Stimulated activated CD4-positive, alpha-beta T cell treated with anti-CD3 and anti-CD28 coated beads, Interleukin-2, amount 100 ng/mL, for 48 hours (primary cell): ENCODE measurements around the gene RFXANK.
"Not testable (repeated sequence)": the region's sequence is repeated elsewhere in the genome, so short reads cannot be mapped to it uniquely, and the experiment has no call there.

Source experiments
- DNase-seq, 2 donors: peaks; one replicate each; pipeline ENCODE4 v3.0.0-alpha.2; 2020

Gene RFXANK

GRCh38 chr19:19170053-19170872, 21.8 kb upstream of the RFXANK start, which contains the start of gene MEF2B:
Gene MEF2B, minus strand, starts transcription at chr19:19170263. Its CDS starts 19,528 bp downstream, at chr19:19150735.
- peak; percentile 72 to 76 for DNase-seq

DNA sequence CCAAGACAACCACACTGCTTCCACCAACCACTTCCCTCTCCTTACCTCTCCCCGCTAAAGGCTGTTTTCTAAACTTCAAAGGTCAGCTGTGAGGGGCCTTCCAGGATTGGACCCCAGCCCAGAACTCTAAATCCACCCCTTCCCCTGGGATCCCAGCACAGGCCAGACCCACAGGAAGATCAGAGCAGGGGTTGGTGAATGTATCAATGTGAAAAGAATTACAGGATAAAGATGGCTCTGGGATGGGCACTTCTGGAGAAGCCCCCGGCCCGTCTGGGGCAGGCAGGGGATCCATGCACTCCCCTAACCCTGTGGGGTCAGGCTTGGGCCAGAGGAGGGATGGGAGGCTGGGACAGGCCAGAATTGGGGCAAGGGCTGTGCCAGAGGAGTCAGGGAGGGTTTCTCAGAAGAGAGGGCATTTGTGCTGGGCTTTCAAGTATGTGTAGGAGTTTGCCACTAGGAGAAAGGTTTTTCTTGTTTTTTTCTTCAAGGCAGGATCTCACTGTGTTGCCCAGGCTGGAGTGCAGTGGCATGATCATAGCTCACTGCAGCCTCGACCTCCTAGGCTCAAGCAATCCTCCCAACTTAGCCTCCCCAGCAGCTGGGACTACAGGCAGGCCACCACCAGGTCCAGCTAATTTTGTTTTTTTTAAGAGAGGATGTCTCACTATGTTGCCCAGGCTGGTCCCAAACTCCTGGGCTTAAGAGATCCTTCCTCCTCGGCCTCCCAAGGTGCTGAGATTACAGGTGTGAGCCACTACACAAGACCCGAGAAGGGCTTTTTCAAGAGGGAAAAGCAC, 21.0 kb upstream of the RFXANK start:
- DNase-seq, result no peak

GRCh38 chr19:19171821-19172532, 20.1 kb upstream of the RFXANK start:
- DNase-seq, result no peak

DNA sequence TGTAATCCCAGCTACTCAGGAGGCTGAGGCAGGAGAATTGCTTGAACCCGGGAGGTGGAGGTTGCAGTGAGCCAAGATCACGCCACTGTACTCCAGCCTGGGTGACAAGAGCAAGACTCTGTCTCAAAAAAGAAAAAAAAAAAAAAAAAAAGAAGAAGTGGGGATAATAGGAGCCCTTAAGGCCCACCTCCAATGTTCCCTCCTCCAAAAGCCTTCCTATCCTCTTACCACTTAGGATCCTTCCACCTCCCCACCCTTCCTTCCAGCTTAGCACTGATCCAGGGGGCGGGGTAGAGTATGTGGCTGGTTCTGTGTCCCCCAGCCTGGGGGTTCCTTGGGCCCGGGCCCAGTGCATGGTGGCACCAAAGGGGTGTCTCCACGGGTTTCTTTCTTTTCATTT, 18.8 kb upstream of the RFXANK start:
- DNase-seq, result not testable (repeated sequence)

GRCh38 chr19:19176950-19177349, 15.1 kb upstream of the RFXANK start:
- DNase-seq, result no peak

DNA sequence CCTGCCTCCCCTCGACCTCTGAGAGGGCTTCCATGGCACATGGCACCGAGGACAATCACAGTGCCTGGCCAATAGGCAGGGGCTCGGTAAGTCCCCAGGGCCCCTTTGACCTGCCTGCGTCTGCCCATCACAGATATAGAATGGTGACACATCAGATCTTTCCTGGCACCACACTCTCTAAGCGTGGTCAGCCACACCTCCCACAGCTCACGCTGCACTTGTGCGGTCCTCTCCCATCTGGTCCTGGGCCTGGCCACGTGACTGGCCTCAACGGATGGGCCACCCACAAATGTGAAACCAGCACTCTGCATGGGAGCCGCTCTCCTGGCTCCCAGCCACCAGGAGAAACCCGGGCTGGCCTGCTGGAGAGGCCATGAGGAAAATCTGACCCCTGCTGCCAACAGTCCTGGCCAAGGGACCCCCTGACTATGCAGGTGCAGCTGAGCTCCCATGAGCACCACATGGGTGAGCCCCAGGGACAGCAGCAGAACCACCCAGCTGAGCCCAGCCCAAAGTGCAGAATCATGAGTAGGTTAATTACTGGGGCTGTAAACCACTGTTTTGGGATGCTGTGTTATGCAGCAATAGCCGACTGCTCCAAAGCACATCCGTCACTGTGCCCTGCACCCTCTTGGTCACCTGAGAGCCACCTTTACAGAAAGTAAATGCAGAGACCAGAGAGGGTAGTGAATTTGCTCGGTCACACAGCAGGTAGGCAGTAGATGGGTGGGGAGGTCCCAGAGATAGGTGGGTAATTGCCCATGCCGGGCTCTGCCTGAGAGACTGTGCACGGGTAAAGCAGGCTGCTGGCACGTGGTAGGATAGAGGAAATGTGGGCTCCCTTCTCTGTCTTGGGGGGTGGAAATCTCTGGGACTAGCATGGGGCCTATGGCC, 12.3 kb upstream of the RFXANK start:
- no peak for DNase-seq

GRCh38 chr19:19181488-19181998, 10.5 kb upstream of the RFXANK start:
- DNase-seq, result no peak

- peak; percentile 66 to 68 for DNase-seq
Observed at GRCh38 chr19:19185853-19186740, 6.0 kb upstream of the RFXANK start.

DNA sequence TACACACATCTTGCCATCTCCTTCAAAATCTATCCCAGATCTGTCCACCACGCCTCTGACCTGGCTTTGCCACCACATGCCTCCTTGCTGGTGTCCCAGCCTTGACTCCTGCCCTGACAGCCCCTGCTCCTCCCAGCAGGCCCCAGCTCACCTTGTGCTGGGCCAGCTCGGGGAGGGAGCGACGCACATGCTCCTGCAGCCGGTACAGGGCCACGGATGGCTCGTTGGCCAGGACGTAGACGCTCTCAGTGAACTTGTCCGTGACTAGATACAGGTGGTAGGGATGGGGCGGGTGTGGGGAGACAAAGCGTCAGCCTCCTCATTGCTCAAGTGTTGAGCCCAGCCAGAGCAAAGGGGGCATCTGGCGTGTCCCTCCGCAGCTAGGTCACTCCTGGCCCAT, 5.3 kb upstream of the RFXANK start:
- DNase-seq, result no peak

DNA sequence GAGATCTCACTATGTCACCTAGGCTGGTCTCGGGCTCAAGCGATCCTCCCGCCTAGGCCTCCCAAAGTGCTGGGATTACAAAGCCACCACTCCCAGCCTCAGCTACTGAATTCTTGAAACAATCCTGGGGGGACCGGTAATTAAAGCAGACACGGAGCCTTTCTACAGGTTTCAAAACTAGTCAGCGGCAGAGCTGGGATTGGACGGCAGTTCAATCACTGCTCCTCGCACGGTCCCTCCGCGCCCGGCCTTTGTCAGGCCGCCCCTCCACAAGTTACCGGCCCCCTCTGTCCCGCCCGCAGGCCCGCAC, 335 bp upstream of the RFXANK start:
- no peak for DNase-seq

GRCh38 chr19:19192910-19193423, 909 bp downstream of the RFXANK start:
- DNase-seq, result no peak

DNA sequence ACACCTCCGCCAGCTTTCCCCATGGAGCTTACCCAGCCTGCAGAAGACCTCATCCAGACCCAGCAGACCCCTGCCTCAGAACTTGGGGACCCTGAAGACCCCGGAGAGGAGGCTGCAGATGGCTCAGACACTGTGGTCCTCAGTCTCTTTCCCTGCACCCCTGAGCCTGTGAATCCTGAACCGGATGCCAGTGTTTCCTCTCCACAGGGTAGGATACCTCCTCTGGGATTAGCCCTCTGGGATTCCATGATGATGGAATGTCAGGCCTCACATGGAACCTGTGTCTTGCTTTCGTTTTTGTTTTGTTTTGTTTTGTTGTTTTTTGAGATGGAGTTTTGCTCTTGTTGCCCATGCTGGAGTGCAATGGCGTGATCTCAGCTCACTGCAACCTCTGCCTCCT, 1.9 kb downstream of the RFXANK start:
- DNase-seq, result no peak

- DNase-seq, result no peak
Observed at GRCh38 chr19:19201697-19202630, 9.9 kb downstream of the RFXANK start.

DNA sequence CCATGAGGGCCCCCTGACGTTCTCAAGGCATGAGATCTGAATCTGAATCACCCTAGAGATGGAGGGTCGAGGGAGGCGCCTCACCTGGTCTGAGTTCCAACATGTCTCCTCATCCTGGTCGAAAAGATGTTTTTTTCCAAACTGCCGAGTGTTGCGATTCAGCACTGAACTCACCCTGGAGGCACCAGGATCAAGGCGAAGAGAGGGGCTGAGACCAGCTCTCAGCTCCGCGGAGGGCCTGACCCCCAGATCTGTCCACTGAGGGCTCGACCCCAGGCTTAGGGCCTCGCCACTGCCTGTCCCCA, 10.6 kb downstream of the RFXANK start:
- no peak for DNase-seq

DNA sequence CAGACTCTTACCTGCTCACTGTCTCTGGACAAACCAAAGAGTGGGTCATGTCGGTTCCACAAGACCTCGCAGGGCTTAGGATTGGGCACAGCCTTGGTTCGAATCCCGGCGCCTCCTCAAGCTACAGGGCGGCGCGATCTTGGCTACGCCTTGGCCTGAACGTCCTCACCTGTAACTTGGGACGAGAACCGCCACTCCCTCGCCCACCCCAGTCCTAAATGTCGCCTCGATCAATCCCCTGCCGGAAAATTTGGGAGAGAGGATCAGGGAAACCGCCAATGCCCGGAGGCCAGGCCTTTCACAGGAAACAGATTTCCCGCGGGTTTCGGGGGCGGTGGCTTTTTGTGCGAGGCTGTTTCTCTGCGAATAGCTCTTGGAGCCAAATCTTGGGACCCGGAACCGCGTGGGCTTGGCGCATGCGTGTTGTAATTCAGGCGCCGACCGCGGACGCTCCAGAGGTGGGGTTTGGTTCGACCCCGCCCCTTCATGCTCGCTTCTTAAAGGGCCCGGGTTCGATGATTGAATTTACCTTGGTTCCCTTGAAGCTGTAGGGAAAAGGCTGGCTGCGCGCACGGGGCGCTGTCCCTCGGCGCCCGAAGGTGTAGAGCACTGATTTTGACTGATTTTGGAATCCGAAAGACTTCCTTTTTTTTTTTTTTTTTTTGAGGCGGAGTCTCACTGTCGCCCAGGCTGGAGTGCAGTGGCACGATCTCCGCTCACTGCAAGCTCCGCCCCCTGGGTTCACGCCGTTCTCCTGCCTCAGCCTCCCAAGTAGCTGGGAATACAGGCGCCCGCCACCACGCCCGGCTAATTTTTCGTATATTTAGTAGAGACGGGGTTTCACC, 11.2 kb downstream of the RFXANK start, which contains the start of gene NR2C2AP:
Gene NR2C2AP (minus strand): TSS at position 403 of the 845 bp plus-strand sequence. CDS start 354 bp downstream, at position 49.
- peak; percentile 92 to 96 for DNase-seq

GRCh38 chr19:19204181-19204580, 12.1 kb downstream of the RFXANK start:
- DNase-seq, result no peak

DNA sequence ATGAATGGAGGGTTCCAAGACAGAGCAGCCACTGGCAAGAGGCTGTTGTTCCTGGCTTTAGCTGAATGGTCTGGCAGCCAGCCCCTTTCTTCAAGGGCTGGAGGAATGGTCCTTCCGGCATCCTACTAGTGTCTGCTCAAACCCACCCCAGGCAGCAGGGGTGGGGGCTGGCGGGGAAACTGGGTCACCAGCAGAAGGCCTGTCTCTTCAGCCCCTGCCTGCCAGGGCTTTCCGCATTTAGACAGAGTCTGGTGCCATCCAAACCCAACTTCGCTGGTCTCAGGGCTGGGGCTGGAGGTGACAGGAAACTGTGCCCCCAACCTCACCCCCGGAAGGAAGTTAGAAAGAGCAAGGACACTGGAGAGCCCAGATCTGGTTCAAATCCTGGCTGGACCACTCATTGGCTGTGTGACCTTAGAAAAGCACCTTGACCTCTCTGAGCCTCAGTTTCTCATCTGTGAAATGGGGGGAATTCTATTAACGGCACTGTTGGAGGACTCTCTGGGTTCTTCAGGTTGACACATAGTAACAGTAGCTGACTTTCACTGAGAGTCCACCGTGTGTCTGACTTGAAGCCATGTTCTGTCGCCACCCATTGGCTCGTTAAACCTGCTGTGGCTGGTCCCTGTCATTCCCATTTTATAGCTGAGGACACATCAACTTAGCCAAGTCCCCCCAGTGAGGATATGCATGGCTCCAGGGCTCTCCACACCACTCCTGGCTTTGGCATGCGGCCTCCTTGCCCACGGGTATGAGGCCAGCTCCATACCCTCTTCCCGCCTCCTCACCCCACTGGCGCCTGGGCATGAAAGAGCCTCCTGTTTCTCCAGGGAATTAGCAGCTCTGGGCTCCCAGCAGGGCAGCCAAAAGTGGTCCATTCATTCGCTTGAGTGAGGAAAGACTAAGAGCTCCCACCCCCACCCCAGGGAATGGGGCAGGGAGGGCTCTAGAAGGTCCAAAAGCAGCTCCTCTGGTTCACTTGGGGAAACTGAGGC, 13.7 kb downstream of the RFXANK start:
- DNase-seq, result no peak

- DNase-seq, result no peak
Observed at GRCh38 chr19:19206938-19207337, 14.9 kb downstream of the RFXANK start.
